GM12801 (cell line): ENCODE results near the gene CHST2.

Experiments used
- CTCF ChIP-seq: IDR thresholded peaks from one replicate; pipeline ENCODE4 v1.5.1; 2011; ENCODE audit warnings: control low read depth; ENCODE audit not compliant: insufficient read length; ENCODE audit errors: extremely low read depth

CHST2 gene

GRCh38 chr3:143105170-143105569 lies 14.4 kb upstream of the CHST2 start:
- TF ChIP-seq CTCF = no peak

- no peak for TF ChIP-seq CTCF
These were observed 9.7 kb upstream of the CHST2 start for GRCh38 chr3:143109861-143110260.

GRCh38 chr3:143110371-143110770 lies 9.2 kb upstream of the CHST2 start:
- TF ChIP-seq CTCF = no peak

GRCh38 chr3:143118630-143119008 lies 952 bp upstream of the CHST2 start:
- TF ChIP-seq CTCF = no peak

- TF ChIP-seq CTCF = no peak
These were observed 574 bp downstream of the CHST2 start for GRCh38 chr3:143119974-143120715.

GRCh38 chr3:143120716-143121240 lies 1.2 kb downstream of the CHST2 start:
- no peak for TF ChIP-seq CTCF

- no peak for TF ChIP-seq CTCF
These were observed 1.9 kb downstream of the CHST2 start for GRCh38 chr3:143121241-143122088.
